GM15510 (cell line): ENCODE results near the gene PRR3.

Source experiments
- POLR2A ChIP-seq: IDR thresholded peaks from 3 replicates; pipeline ENCODE4 v1.6.1; 2011; ENCODE audit warnings: borderline replicate concordance; ENCODE audit not compliant: insufficient read length; ENCODE audit errors: extremely low read depth

The PRR3 gene

DNA sequence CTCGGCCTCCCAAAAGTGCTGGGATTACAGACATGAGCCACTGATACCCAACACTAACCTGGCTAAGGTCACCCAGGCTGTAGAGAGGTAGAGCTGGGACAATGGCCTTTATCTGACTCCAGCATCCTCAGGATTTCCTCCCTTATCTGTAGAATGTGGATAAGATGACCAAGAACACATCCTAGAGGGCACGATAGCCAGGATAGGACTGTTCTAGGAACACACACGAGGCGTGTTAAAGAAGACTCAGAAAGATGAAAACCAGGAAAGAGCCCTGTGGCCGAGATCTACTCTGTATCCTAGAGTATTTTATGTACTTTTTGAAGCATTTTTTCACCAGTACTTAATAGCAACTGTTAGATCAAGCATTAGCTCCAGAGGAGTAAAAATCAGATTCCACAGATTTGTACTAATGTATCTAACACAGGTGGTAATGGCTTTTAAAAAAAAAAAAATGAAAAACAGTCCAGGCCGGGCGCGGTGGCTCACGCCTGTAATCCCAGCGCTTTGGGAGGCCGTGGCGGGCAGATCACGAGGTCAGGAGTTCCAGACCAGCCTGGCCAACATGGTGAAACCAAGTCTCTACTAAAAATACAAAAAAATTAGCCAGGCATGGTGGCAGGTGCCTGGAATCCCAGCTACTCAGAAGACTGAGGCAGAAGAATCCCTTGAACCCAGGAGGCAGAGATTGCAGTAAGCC is 42.7 kb downstream of the PRR3 start:
- TF ChIP-seq POLR2A, result no peak

DNA sequence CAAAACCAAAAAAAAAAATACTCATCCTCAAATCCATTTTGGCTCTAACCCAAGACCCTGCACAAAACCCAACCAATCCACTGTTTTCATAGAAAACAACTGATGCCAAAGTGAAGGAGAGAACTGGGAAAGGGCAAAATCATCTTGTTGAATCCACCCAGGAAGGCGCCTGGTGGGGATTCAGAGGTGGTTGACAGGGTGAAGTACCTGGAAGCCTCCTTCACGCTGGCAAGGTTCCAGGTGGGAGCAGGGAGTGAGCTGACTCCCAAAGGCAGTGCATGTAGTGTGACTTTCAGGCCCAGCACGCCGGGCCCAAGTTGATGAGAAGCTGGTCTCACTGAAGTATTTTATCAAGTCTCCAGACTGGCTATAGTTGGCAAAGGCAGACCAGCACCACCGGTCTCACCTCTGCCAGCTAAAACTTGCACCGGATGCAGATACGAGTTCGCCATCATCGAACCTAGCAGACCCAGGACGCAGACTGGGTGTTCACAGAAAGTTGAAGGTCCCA is 43.4 kb downstream of the PRR3 start:
- peak; percentile 24 for TF ChIP-seq POLR2A

DNA sequence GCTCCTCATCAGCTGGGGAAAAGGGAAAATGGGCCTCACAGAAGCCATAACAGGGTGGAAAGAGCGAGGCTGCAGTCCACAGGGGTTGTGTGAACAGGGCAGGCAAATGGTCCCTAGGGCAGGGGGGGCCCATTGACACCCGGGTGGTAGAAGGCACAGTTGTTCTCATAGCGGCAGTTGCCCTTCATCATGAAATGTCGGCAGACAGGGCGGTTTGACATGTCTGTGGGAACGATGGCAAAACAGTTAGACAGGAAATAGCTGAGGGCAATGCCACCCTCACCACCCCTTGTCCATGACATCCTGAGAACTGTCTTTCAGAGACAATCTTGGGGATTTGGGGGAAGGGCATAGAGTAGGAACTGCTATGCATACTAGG is 44.3 kb downstream of the PRR3 start:
- no peak for TF ChIP-seq POLR2A

DNA sequence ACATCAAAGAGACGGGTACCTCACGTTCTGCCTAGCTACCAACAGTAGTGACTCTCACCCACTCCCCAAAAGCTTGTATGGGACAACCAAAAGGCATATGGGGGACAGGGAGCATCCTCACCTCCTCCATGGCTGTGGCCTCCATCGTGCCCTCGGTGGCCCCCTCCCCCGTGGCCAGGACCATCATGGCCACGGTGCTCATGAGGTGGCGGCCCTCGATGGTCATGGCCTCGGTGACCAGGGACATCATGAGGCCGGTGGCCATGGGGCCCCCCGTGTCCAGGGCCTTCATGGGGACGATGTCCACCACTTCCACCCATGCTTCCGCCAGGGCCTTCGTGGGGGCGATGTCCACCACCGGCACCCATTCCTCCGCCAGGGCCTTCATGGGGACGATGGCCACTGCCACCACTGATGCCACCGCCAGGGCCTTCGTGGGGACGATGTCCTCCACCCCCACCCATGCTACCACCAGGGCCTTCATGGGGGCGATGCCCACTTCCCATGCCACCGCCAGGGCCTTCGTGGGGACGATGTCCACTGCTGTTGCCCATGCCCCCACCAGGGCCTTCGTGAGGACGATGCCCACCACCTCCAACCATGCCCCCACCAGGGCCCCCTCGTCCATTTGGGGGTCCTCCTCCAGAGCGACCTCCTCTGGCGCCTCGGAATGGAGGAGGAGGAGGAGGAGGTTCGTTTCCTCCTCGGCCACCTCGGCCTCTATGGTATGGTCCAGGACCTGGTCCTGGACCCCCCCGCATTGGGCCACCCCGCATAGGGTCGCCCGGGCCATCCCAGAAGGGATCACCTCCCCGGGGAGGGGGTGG is 44.9 kb downstream of the PRR3 start:
- TF ChIP-seq POLR2A, result no peak

DNA sequence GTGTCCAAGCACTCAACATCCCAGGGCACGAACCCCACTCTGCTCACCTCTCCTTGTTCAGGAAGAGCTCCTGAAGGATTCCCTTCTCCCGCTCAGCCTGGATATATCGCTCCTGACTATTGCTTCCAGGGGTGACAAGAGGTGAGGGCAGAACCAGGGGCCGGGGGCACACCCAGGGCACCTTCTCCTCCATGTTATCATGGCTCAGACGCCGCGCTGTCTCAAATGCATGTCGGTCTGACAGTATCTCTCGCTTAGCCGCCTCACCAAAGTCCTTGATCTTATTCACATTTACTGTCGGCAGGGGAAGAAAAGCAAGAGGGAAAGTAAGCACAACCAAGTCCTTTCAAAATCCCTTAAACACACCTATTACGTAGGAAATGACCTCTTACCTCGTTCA is 46.9 kb downstream of the PRR3 start:
- TF ChIP-seq POLR2A, result no peak

DNA sequence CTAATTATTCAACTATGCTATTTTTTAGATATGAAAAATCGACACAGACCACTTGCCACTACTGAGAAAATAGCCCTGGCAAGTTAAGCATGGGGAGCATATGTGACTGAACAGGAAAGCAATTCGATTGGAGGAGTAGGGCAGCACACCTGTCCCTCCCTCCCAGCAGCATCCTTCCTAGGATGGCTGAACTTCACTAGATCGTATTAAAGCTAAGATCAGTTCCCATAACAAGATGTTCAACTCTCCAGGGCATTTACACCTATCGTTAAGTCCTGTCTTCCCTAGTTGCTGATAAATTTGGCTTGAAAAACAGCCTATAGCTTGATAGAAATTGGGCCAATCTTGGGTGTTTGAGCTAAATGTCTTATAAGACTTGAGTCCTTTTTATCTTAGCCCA is 53.0 kb downstream of the PRR3 start:
- no peak for TF ChIP-seq POLR2A

DNA sequence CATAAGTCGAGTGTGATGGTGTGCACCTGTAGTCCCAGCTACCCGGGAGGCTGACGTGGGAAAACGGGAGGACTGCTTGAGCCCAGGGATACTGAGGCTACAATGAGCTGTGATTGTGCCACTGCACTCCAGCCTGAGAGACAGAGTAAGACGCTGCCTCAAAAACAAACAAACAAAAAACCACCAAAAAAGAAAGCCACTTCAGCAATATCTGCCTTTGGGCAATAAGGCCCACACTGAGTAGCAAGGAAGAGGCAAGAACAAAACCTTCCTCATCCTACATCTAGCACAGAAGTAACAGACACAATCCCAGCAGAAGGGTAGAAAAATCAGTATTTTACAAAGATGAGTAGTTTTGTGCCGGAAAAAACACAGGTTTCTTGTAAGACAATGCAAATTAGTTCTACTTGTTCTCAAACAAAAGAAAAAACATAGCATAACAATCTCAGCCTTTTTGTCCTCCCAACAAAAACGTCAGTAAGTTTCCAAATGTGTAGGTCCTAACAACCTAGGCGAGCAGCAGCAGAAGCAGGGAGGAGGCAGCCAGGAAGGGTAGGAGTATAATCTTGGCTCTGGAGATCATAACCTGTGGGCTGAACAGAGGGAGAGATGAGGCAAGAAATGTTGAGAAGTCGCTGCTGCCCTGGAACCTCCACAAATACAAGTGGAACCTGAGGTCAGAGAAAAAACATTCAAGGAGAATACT is 54.2 kb downstream of the PRR3 start:
- no peak for TF ChIP-seq POLR2A

DNA sequence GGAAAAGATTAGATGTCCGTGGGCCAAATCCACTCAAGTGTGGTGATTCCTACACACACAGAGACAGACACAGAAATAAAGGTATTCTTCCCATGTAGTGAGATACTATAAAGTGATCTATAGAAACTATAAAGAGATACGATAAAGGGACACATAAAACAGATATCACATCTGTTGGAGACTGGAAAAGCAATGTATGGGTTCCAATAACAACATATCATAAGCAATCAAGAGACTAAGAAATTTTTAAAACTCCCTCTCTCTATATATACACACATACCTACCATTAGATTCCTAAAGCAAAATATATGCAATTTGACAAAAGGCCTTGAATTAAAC is 54.7 kb downstream of the PRR3 start:
- no peak for TF ChIP-seq POLR2A

DNA sequence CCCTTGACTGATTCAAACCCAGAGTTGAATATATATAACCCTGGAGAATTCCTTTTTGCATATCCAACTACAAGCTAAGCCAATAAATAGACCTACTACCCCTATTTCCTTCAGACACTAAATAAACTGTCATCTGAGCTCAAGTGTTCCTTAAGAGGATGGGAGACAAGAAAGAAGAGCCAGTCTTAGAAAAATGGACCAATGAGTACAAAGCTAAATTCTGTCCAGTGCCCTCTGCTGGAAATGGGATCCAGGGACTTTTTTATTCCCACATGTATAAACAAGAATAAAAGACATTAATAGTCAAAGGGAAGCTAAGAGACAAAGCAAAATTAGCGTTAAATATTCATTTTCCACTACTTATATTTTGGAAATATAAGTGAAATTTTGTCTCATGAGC is 55.1 kb downstream of the PRR3 start:
- peak; percentile 14 for TF ChIP-seq POLR2A

DNA sequence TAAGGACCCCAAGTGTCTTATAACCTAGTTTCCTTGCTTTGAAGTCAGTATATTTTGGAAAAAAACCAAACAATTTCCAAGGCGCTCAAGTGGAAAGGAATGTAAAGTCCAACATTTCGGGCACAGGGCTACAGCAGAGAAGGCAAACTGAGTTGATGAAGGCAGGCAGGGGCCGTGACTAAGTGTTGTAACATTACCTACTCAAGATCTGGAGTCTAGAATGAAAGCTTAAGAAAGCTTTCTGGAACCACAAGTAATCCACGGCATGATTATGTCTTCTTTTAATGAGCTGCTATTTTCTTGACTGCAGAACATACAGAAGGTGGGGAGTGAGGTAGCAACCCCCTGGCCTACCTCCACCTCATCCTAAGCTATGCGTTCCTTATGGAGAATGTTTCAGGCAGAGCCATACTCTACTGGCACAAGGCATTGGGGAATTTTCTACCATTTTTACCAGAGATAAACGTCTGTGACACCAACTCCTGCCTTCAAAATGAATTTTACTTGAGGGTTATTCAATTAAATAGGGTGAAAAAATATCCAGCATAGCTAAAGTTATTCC is 55.7 kb downstream of the PRR3 start:
- peak; percentile 9 for TF ChIP-seq POLR2A
